Neural cell (in vitro differentiated cells): ENCODE measurements around the gene CFDP1.

Source experiments
- CTCF ChIP-seq: fragments of 450-650 bp; IDR thresholded peaks from 2 replicates; pipeline ENCODE4 v1.5.1; 2014; ENCODE audit warnings: antibody characterized with exemption, mild to moderate bottlenecking, moderate library complexity; ENCODE audit not compliant: poor library complexity, severe bottlenecking
- EZH2 ChIP-seq: fragments of 200-600, 300-800 bp; shearing (Covaris generic), sonication (generic); IDR thresholded peaks from 2 replicates; pipeline ENCODE4 v1.6.1; 2014; ENCODE audit warnings: antibody characterized with exemption, low read length, borderline replicate concordance, mild to moderate bottlenecking; ENCODE audit not compliant: insufficient read depth, poor library complexity, severe bottlenecking
- POLR2AphosphoS5 ChIP-seq: IDR thresholded peaks from 2 replicates; pipeline ENCODE4 v1.6.1; 2012
- RAD21 ChIP-seq: fragments of 450-650 bp; conservative IDR thresholded peaks from 2 replicates; pipeline ENCODE4 v1.6.1; 2014; ENCODE audit warnings: antibody characterized with exemption, mild to moderate bottlenecking, moderate library complexity
- REST ChIP-seq: IDR thresholded peaks from 2 replicates; pipeline ENCODE4 v1.6.1; 2012; ENCODE audit warnings: borderline replicate concordance
- SMC3 ChIP-seq: fragments of 450-650 bp; conservative IDR thresholded peaks from 2 replicates; pipeline ENCODE4 v1.6.1; 2014; ENCODE audit warnings: antibody characterized with exemption, mild to moderate bottlenecking, moderate library complexity; ENCODE audit not compliant: poor library complexity

GRCh38 chr16:75264999-75265910, 168.0 kb downstream of the CFDP1 start:
- TF ChIP-seq POLR2AphosphoS5 (no peak), EZH2 (no peak), CTCF (no peak), RAD21 (no peak), REST (no peak), SMC3 (no peak)
